Ureter (tissue), 1 donor: ENCODE measurements around the gene B4GALT5. TPM values are rescaled to one million over a fixed set of nuclear protein-coding genes. Genes with fewer than 3 reads are reported as not detected.

Experiments
- DNase-seq: peaks from one replicate; pipeline ENCODE4 v3.0.0-alpha.2; 2020; ENCODE audit warnings: low spot score
- total RNA-seq: library from RNA; stranded (reverse); gene quantifications from one replicate; pipeline ENCODE4 v1.2.4, GENCODE V29; 2023
- donor health status: DM: yes; HTN: yes; CAD: no.

Gene B4GALT5
- total RNA-seq, 1 donor from 2014 or later = 40.9 TPM

GRCh38 chr20:49657118-49657901 lies 56.4 kb downstream of the B4GALT5 start:
- no peak for DNase-seq

GRCh38 chr20:49656304-49656703 lies 57.4 kb downstream of the B4GALT5 start:
- DNase-seq = no peak

- DNase-seq = no peak
These were observed 59.7 kb downstream of the B4GALT5 start for GRCh38 chr20:49653925-49654434.

- no peak for DNase-seq
These were observed 64.0 kb downstream of the B4GALT5 start for GRCh38 chr20:49649672-49650071.

GRCh38 chr20:49647550-49647949 lies 66.1 kb downstream of the B4GALT5 start:
- DNase-seq = no peak

GRCh38 chr20:49646528-49646927 lies 67.2 kb downstream of the B4GALT5 start:
- no peak for DNase-seq

GRCh38 chr20:49646126-49646525 lies 67.6 kb downstream of the B4GALT5 start:
- DNase-seq = no peak

GRCh38 chr20:49644980-49645565 lies 68.6 kb downstream of the B4GALT5 start:
- DNase-seq = no peak

- DNase-seq = no peak
These were observed 70.9 kb downstream of the B4GALT5 start for GRCh38 chr20:49642816-49643215.

- no peak for DNase-seq
These were observed 71.7 kb downstream of the B4GALT5 start for GRCh38 chr20:49641683-49642656.

GRCh38 chr20:49637046-49637637 lies 76.5 kb downstream of the B4GALT5 start:
- no peak for DNase-seq

GRCh38 chr20:49636447-49636846 lies 77.2 kb downstream of the B4GALT5 start:
- DNase-seq = no peak

GRCh38 chr20:49635866-49636265 lies 77.8 kb downstream of the B4GALT5 start:
- no peak for DNase-seq

- no peak for DNase-seq
These were observed 78.5 kb downstream of the B4GALT5 start for GRCh38 chr20:49635166-49635565.

- no peak for DNase-seq
These were observed 79.6 kb downstream of the B4GALT5 start for GRCh38 chr20:49634116-49634515.

GRCh38 chr20:49633643-49634042 lies 80.0 kb downstream of the B4GALT5 start:
- no peak for DNase-seq

GRCh38 chr20:49633023-49633422 lies 80.7 kb downstream of the B4GALT5 start:
- DNase-seq = no peak

GRCh38 chr20:49631856-49632418 lies 81.7 kb downstream of the B4GALT5 start:
- DNase-seq = no peak

- no peak for DNase-seq
These were observed 82.5 kb downstream of the B4GALT5 start for GRCh38 chr20:49631061-49631716.

GRCh38 chr20:49630396-49630951 lies 83.2 kb downstream of the B4GALT5 start:
- DNase-seq = no peak
